Endothelial cell of umbilical vein (primary cell): Measurements from ENCODE around the gene SSB. TPM values are rescaled to one million over a fixed set of nuclear protein-coding genes. Genes with fewer than 3 reads are reported as not detected.
"Not testable (repeated sequence)": the region's sequence is repeated elsewhere in the genome, so short reads cannot be mapped to it uniquely, and the experiment has no call there.

ENCODE experiments used
- BruUV-seq: library from RNA; stranded (reverse); fragments of 400-500 nt; replicated peaks from 2 replicates; lab custom pipeline; 2021; lab: Mats Ljungman, UMichigan
- CTCF ChIA-PET: fragments of 300-600, 350-600 bp; sonication (Branson Sonifier 250); formaldehyde crosslinking; loops from one replicate; lab custom pipeline; 2021; ENCODE audit warnings: antibody characterized with exemption, inconsistent platforms; lab: Charles Lee
- POLR2A ChIA-PET: fragments of 300-600, 350-600 bp; sonication (Branson Sonifier 250); formaldehyde crosslinking; loops from one replicate; lab custom pipeline; 2021; ENCODE audit warnings: antibody characterized with exemption, inconsistent platforms; lab: Charles Lee
- DNase-seq: peaks from one replicate; pipeline ENCODE4 v3.0.0-alpha.2; 2011; ENCODE audit warnings: low read depth, low spot score
- FAIRE-seq: peaks from 2 replicates; lab custom pipeline; 2011; peaks lifted over from hg19 to GRCh38; lab: Jason Lieb, UNC
- H2AFZ ChIP-seq: 2 replicates; pipeline ENCODE4 v1.6.0; 2012; ENCODE audit warnings: low read depth, low read length, control low read depth, inconsistent platforms
- H3K27ac ChIP-seq: 2 replicates; pipeline ENCODE4 v1.5.1; 2011; ENCODE audit warnings: low read depth, mild to moderate bottlenecking, control low read depth, low read length, moderate library complexity; ENCODE audit not compliant: insufficient read depth
- H3K27me3 ChIP-seq, 2 experiments: 2 replicates each; pipeline versions ENCODE4 v1.6.0 to v1.6.1; 2011; ENCODE audit warnings: low read length in 2 of 2, mixed read lengths in 1 of 2; ENCODE audit not compliant: control insufficient read depth in 2 of 2, insufficient read depth in 2 of 2
- H3K36me3 ChIP-seq, 2 experiments: 2 replicates in 1 of 2; 3 replicates in 1 of 2; pipeline ENCODE4 v1.5.1; 2011; ENCODE audit warnings: low read length in 2 of 2, mild to moderate bottlenecking in 1 of 2, moderate library complexity in 1 of 2; ENCODE audit not compliant: control insufficient read depth in 2 of 2, insufficient read depth in 2 of 2; ENCODE audit errors: extremely low read depth in 1 of 2
- H3K4me1 ChIP-seq: 3 replicates; pipeline ENCODE4 v1.5.1; 2011; ENCODE audit warnings: mild to moderate bottlenecking, low read length; ENCODE audit not compliant: control insufficient read depth, insufficient read depth; ENCODE audit errors: extremely low read depth
- H3K4me2 ChIP-seq: 2 replicates; pipeline ENCODE4 v1.6.1; 2011; ENCODE audit warnings: low read length, control low read depth, mixed read lengths; ENCODE audit not compliant: insufficient read depth
- H3K4me3 ChIP-seq, 3 experiments: fragments of 200-600 bp in 1 of 3; sonication (generic), shearing (Covaris generic) in 1 of 3; replicated peaks in 1 of 3; 2 replicates each; pipeline ENCODE4 v1.5.1; 2011 to 2016; ENCODE audit warnings: control low read depth in 3 of 3, low read length in 3 of 3, mild to moderate bottlenecking in 2 of 3, inconsistent platforms in 1 of 3, low read depth in 1 of 3, moderate library complexity in 1 of 3; ENCODE audit not compliant: insufficient read depth in 1 of 3
- H3K79me2 ChIP-seq: 2 replicates; pipeline ENCODE4 v1.6.0; 2012; ENCODE audit warnings: low read length, inconsistent platforms; ENCODE audit not compliant: control insufficient read depth, insufficient read depth
- H3K9ac ChIP-seq: replicated peaks from 2 replicates; pipeline ENCODE3; 2011; ENCODE audit warnings: low read length, control low read depth; ENCODE audit not compliant: insufficient read depth; ENCODE audit errors: extremely low read depth
- H3K9me1 ChIP-seq: replicated peaks from 3 replicates; pipeline ENCODE4 v1.6.0; 2011; ENCODE audit warnings: mild to moderate bottlenecking, low read length; ENCODE audit not compliant: control insufficient read depth, insufficient read depth; ENCODE audit errors: extremely low read depth
- H3K9me3 ChIP-seq: replicated peaks from 2 replicates; pipeline ENCODE4 v1.5.1; 2012; ENCODE audit warnings: low read length, inconsistent platforms; ENCODE audit not compliant: control insufficient read depth, insufficient read depth
- H4K20me1 ChIP-seq: replicated peaks from 2 replicates; pipeline ENCODE3; 2011; ENCODE audit warnings: mild to moderate bottlenecking, low read length; ENCODE audit not compliant: control insufficient read depth, insufficient read depth; ENCODE audit errors: extremely low read depth
- EZH2 ChIP-seq: IDR thresholded peaks from 2 replicates; pipeline ENCODE4 v1.6.1; 2012; ENCODE audit warnings: borderline replicate concordance, low read depth, mild to moderate bottlenecking, moderate library complexity, low read length, inconsistent platforms; ENCODE audit not compliant: severe bottlenecking
- FOS ChIP-seq: IDR thresholded peaks from 2 replicates; pipeline ENCODE4 v1.6.1; 2011; ENCODE audit warnings: mild to moderate bottlenecking, low read length, moderate library complexity, borderline replicate concordance; ENCODE audit not compliant: insufficient read depth
- JUN ChIP-seq: IDR thresholded peaks from 2 replicates; pipeline ENCODE4 v1.6.1; 2011; ENCODE audit warnings: borderline replicate concordance, low read depth; ENCODE audit not compliant: insufficient read length, insufficient read depth
- MYC ChIP-seq: IDR thresholded peaks from one replicate; pipeline ENCODE4 v1.6.1; 2011; ENCODE audit warnings: mild to moderate bottlenecking, low read depth, low read length
- dilution Hi-C: fragments of 300-500 bp; cut with MboI; formaldehyde crosslinking; loops from one replicate; pipeline ENCODE4 v1.15.0; 2019; ENCODE audit warnings: low sequenced_read_pairs; ENCODE audit not compliant: extremely low pct_ligation_motif_present
- intact Hi-C: fragments of 100-400 bp; cut with micrococcal nuclease; formaldehyde crosslinking; loops from one replicate; pipeline ENCODE4 v1.10.0; 2022
- polyA plus RNA-seq, 4 experiments: library from polyadenylated mRNA; depleted of rRNA in 3 of 4; stranded (reverse) in 3 of 4; unstranded in 1 of 4; fragments of >200 nt; gene quantifications; 2 replicates each; pipeline versions ENCODE4 v1.2.1 to v1.2.3, GENCODE V29; 2011 to 2012; ENCODE audit warnings: missing spikeins in 1 of 4
- total RNA-seq: library from RNA; stranded (reverse); gene quantifications from 2 replicates; pipeline ENCODE4 v1.2.3, GENCODE V29; 2021

SSB gene
- total and polyA plus RNA-seq, 2 donors (not counting 3 experiments of a cell fraction or from before 2014, with no cell fraction given): 36.1 to 125 TPM

- Histone ChIP-seq H3K9ac (peak overlapping the region; percentile 16), H2AFZ (no peak overlapping the region), H3K36me3 (peaks cover 4 to 7% of the 10 kb centered on the region in 2 experiments), H3K79me2 (peaks cover 29% of the 10 kb centered on the region), H3K4me3 (no peak overlapping the region), H3K4me1 (peaks cover 27% of the 10 kb centered on the region), H3K4me2 (peak overlapping the region; percentile 22), H3K27me3 (no peaks in the 10 kb centered on the region), H3K27ac (peak overlapping the region; percentile 41), H3K9me1 (no peaks in the 10 kb centered on the region), H4K20me1 (no peaks in the 10 kb centered on the region), H3K9me3 (no peaks in the 10 kb centered on the region)
- ChIA-PET POLR2A (no interaction called here), CTCF (interaction anchor here (1.0 to 1.3 kb wide), 3 partner anchors 8 to 367 kb away, joined by 3 to 6 read pairs (median 4); partner anchors contain the start of gene UBR3)
- no peak for FAIRE-seq
- TF ChIP-seq JUN (no peak), EZH2 (no peak), MYC (no peak)
- no TSS peak for BruUV-seq
- peak; percentile 80 for DNase-seq
- dilution Hi-C loops (no loop called here), intact Hi-C loops (no loop called here)
Observed at GRCh38 chr2:169819106-169819505, 20.4 kb downstream of the SSB start.

- H3K27ac ChIP-seq, H4K20me1 ChIP-seq, H2AFZ ChIP-seq, H3K9ac ChIP-seq, POLR2A ChIA-PET, BruUV-seq, DNase-seq, FAIRE-seq, H3K9me1 ChIP-seq, H3K4me2 ChIP-seq, H3K9me3 ChIP-seq, intact Hi-C loops, H3K27me3 ChIP-seq, CTCF ChIA-PET, H3K36me3 ChIP-seq, dilution Hi-C loops, H3K4me3 ChIP-seq: not testable (repeated sequence)
- TF ChIP-seq FOS: peak; percentile 7
- H3K4me1 ChIP-seq: peaks cover 30% of the 10 kb centered on the region
- peaks cover 31% of the 10 kb centered on the region for H3K79me2 ChIP-seq
Observed at GRCh38 chr2:169820101-169820500, 21.4 kb downstream of the SSB start.
